PC-3 (cell line): Measurements from ENCODE around the gene NKAPD1.

Source experiments
- CTCF ChIP-seq: fragments of 300-600 bp; sonication (generic); conservative IDR thresholded peaks from 2 replicates; pipeline ENCODE4 v1.5.1; 2017; ENCODE audit warnings: antibody characterized with exemption, low read depth, mild to moderate bottlenecking, low read length
- EZH2 ChIP-seq: fragments of 300-600 bp; sonication (generic); IDR thresholded peaks from one replicate; pipeline ENCODE4 v1.6.1; 2017; ENCODE audit warnings: antibody characterized with exemption, mild to moderate bottlenecking, low read length; ENCODE audit not compliant: unreplicated experiment
- EZH2phosphoT487 ChIP-seq: fragments of 300-600 bp; sonication (generic); IDR thresholded peaks from 2 replicates; pipeline ENCODE4 v1.6.1; 2018; ENCODE audit warnings: mild to moderate bottlenecking, antibody characterized with exemption, low read length, borderline replicate concordance

- TF ChIP-seq CTCF (no peak), EZH2 (no peak), EZH2phosphoT487 (no peak)
These were observed 11.8 kb downstream of the NKAPD1 start for GRCh38 chr11:112085822-112086421.
